T-helper 22 cell (primary cell): ENCODE results near the gene RYR1.
"Not testable (repeated sequence)": the region's sequence is repeated elsewhere in the genome, so short reads cannot be mapped to it uniquely, and the experiment has no call there.

Source experiments
- DNase-seq: peaks from one replicate; pipeline ENCODE4 v3.0.0-alpha.2; 2020; ENCODE audit warnings: low read depth

The RYR1 gene

DNA sequence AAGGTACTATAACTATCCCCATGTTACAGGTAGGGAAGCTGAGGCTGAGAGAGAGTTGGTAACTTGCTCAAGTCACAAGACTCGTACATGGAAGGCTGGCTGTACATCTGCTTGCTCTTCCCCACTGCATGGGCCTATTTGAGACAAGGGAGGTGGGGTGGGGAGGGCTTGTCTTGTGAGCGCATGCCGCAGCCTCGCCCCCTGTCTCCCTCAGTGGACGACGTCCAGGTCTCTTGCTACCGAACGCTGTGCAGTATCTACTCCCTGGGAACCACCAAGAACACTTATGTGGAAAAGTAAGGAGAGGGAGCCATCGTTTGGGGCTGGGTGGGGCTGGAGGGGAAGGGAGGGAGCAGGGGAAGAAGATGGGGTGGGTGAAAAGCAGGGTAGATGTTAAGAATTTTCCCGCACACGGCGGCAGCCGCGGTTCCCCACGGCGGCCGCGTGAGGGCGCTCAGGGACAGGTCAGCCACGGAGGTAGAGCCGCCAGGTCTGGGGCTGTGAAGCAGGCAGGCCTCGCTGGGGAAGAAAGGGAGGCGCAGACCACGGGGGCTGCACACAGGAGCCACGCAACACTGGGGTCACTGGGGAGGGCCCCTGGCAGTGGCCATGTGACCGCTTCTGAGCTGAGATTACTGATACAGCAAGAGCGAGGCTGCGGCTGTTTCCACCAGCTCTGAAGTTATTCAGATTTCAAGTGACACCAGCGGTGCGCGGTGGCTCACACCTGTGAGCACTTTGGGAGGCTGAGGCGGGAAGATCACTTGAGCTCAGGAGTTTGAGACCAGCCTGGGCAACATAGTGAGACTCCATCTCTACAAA lies 81.5 kb downstream of the RYR1 start:
- DNase-seq = peak; percentile 30

DNA sequence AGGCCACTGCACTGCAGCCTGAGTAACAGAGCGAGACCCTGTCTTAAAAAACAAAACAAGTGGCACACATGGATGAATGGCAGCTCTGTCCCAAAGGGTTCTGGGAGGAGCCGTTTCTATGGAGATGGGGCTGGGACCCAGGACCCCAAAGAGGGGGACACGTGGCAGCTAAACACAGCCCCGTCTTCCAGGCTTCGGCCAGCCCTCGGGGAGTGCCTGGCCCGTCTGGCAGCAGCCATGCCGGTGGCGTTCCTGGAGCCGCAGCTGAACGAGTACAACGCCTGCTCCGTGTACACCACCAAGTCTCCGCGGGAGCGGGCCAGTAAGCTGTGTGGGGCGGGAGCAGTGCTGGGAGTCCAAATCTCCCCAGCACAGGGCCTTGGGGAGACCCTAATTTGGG lies 82.4 kb downstream of the RYR1 start:
- DNase-seq = no peak

DNA sequence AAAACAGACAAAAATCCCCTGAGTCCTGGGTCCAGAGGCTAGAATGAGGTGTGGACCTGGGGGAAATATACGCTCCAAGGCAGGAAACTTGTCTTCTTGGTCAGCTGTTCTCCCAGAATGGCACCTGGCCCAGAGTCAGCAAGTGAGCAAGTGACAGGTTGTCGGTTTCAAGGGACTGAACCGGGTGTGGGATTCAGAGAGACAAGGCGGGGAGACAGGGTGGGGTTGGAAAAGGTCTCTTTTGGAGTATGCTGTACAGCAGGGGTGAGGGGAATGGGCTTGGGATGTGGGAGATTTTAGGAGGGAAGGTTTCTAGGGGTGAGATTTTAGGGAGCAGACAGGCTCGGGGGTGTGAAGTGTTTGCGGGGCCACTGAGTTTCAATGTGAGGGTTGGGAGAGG lies 83.3 kb downstream of the RYR1 start:
- no peak for DNase-seq

DNA sequence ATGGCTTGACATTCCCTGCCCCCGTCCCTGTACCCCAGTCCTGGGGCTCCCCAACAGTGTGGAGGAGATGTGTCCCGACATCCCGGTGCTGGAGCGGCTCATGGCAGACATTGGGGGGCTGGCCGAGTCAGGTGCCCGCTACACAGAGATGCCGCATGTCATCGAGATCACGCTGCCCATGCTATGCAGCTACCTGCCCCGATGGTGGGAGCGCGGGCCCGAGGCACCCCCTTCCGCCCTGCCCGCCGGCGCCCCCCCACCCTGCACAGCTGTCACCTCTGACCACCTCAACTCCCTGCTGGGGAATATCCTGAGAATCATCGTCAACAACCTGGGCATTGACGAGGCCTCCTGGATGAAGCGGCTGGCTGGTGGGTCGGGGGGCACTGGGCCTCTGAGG lies 83.8 kb downstream of the RYR1 start:
- DNase-seq = no peak

DNA sequence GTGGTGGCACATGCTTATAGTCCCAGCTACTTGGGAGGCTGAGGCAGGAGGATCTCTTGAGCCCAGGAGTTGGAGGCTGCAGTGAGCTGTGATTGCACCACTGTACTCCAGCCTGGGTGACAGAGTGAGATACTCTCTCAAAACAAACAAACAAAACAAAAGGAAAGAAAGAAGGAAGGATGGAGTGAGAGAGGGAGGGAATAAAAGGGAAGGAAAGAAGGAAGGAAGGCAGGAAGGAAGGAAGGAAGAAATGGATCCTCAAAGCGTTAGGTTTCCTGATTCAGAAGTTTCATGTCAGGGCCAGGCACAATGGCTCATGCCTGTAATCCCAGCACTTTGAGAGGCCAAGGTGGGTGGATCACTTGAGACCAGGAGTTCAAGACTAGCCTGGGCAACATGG lies 84.5 kb downstream of the RYR1 start:
- DNase-seq = not testable (repeated sequence)

DNA sequence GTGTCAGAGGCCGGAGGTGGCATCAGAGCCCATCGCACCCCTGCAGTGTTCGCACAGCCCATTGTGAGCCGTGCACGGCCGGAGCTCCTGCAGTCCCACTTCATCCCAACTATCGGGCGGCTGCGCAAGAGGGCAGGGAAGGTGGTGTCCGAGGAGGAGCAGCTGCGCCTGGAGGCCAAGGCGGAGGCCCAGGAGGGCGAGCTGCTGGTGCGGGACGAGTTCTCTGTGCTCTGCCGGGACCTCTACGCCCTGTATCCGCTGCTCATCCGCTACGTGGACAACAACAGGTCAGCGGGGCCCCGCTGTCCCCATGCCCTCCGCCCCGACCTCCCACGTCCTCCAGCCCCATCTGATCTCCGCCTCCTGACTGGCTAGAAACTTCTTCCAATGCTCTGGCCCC lies 85.7 kb downstream of the RYR1 start:
- DNase-seq = no peak

DNA sequence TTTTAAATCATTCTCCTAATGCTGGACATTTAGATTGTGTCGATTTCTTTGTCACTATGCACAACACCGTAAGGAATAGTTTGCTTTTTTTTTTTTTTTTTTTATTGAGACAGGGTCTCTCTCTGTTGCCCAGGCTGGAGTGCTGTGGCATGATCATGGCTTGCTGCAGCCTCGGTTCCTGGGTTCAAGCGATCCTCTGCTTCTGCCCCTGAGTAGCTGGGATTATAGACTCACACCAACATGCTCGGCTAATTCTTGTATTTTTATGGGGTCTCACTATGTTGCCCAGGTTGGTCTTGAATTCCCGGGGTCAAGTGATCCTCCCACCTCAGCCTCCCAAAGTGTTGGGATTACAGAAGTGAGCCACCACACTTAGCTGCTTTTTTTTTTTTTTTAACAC lies 86.5 kb downstream of the RYR1 start:
- no peak for DNase-seq

DNA sequence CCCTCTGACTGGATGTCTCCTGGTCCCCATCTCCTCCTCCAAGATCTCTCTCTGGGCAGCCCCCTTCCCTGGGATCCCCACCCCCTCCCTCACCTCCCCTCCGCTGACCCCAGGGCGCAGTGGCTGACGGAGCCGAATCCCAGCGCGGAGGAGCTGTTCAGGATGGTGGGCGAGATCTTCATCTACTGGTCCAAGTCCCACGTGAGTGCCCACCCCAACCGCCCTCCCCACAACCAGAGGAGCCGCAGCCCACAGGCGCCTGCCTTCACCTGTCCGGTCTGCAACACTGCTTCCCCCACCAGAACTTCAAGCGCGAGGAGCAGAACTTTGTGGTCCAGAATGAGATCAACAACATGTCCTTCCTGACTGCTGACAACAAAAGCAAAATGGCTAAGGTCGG lies 89.4 kb downstream of the RYR1 start:
- DNase-seq = no peak

DNA sequence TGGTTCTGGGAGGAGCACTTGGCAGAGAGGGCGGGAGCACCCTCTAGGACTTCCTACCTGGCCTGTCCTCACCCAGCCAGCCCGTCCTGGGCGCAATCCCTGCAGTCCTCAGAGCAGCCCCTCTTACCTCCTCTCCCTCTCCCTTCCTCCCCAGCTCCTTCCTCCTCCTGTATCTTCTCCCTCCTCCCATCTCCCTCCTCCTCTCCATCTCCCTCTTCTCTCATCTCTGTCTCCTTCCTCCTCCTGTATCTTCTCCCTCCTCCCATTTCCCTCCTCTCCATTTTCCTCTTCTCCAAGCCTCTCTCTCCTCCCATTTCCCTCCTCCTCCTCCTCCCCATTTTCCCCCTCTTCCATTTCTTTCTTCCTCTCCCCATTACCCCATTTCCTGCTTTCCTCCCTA lies 89.8 kb downstream of the RYR1 start:
- no peak for DNase-seq

DNA sequence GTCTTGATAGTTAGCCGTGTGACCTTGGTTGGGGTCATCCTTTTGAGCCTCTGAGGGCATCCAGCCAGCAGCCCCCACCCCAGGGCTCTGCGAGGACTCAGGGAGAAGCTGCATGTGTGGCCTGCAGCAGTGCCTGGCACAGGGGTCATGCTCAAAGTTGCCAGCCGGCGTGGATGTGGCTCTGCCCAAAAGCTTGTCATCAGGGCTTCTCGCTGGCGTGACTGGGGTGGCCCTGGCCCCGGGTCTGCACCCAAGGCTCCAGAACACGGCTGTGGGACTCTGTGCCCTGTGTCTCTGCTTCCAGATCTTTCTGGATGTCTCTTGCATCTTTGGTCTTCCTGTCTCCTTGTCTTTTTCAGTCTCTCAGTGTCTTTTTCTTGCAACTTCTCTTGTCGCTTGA lies 90.9 kb downstream of the RYR1 start:
- no peak for DNase-seq

DNA sequence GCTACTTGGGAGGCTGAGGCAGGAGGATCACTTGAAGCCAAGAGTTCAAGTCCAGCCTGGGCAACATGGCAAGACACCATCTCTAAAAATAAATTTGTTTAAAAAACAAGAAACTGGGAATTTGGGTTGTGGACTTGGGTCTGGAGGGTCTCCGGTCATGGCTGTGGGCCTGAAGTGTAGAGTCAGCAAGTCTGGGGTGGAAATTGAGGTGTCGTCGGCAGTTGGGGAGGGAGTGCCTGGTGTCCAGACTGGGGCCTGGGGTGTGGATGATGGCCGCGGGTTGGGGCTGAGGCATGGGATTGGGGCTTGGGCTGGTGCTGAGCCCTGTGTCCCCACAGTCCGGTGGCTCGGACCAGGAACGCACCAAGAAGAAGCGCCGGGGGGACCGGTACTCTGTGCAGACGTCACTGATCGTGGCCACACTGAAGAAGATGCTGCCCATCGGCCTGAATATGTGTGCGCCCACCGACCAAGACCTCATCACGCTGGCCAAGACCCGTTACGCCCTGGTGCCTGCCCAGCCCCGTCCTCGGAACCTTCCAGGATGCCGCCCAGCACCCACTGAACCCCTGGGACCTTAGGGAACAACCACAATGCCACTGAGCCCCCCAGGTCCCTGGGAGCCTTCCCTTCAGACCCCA lies 91.6 kb downstream of the RYR1 start:
- no peak for DNase-seq

DNA sequence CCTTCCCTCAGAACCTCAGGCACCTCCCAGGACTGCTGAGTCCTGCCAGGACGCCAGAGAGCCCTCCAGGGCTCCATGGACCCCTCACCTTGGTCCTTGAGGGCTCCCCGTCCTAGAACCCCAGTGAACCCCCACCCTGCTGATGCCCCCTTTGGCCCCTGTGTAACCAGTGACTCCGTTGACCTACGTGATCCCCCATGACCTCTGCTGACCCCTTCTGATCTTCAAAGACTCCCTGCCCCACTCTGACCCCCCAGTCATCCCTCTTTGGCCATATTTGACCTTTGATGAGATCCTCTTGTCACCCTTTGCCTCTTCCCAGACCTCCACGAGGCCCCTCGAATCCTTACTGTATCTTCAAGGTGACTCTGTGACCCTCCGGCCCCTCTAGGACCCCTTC lies 92.9 kb downstream of the RYR1 start:
- no peak for DNase-seq

DNA sequence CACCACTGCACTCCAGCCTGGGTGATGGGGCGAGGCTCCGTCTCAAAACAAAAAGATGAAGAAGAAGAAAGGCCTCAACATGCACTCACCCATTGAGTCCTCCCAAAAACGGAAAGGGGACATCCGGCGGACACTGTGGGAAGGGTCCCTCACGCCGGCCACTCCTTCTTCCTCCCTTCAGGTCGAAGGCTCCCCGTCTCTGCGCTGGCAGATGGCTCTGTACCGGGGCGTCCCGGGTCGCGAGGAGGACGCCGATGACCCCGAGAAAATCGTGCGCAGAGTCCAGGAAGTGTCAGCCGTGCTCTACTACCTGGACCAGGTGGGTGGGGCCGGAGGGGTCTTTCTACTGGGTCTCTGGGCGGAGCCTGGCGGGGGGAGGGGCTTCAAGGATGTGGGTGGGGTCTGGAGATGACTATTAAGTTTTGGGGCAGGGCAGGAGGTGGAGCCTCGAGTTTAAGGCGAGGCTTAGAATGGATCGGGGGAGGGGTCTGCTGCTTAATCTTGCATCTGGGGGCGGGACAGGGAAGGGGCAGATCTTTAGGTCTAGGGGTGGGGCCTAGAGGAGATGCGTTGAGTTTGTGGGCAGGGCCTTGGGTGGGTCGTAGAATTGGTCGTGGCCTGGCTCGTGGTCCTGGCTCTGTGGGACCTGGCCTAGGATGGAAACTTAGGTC lies 94.1 kb downstream of the RYR1 start:
- DNase-seq = no peak

DNA sequence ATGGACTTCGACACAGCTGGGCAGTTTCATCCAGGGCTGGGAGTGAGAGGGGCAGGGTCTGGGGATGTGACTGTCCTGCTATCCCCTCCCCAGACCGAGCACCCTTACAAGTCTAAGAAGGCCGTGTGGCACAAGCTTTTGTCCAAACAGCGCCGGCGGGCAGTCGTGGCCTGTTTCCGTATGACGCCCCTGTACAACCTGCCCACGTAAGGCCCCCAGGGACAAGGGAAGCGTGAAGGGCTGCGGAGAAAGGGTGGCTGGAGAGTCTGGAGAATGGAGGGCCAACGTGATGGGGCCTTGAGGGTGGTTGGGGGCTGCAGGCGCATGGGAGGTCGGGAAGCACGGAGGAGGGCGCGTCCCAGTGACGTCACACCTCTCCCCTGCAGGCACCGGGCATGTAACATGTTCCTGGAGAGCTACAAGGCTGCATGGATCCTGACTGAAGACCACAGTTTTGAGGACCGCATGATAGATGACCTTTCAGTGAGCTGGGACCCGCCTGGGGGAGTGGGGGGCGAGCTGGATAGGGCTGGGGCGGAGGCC lies 94.8 kb downstream of the RYR1 start:
- DNase-seq = no peak

DNA sequence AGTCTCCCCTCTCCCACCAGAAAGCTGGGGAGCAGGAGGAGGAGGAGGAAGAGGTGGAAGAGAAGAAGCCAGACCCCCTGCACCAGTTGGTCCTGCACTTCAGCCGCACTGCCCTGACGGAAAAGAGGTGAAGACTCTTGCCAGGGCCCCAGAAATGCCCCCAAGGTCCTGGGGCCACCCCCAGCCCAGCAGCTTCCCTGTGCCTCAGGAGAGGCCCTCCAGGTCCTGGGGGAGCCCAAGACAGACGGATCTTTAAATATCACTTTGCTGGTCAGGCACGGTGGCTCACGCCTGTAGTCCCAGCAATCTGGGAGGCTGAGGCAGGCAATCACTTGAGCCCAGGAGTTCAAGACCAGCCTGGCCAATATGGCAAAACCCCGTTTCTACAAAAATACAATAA lies 95.4 kb downstream of the RYR1 start:
- DNase-seq = no peak

DNA sequence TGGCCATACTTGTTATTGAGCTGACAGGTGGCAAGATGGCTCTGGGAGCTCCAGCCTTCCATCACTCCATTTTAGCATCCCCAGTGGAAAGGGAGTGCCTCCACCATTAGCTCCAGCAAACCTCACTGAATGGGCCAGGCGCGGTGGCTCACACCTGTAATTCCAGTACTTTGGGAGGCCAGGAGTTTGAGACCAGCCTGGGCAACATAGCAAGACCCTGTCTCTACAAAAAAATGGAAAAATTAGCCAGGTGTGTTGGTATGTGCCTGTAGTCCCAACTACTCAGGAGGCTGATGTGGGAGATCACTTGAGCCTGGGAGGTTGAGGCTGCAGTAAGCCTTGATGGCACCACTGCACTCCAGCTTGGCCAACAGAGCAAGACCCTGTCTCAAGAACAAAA lies 98.0 kb downstream of the RYR1 start:
- no peak for DNase-seq

DNA sequence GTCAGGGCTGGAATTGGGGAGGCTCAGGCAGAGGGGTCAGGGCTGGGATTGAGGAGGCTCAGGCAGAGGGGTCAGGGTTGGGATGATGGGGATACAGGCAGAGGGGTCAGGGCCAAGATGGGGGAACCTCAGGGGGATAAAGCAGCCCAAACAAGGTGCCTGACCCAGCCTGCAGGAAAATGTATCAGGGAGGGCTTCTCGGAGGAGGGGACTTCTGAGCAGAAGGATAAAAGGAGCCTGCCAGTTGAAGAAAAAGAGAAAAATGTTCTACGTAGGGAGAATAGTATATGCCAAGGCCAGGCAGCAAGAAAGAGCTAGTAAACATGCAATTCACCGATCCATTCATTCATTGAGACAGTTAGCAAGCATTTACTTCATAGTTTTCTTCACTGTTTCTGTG lies 99.4 kb downstream of the RYR1 start:
- no peak for DNase-seq

DNA sequence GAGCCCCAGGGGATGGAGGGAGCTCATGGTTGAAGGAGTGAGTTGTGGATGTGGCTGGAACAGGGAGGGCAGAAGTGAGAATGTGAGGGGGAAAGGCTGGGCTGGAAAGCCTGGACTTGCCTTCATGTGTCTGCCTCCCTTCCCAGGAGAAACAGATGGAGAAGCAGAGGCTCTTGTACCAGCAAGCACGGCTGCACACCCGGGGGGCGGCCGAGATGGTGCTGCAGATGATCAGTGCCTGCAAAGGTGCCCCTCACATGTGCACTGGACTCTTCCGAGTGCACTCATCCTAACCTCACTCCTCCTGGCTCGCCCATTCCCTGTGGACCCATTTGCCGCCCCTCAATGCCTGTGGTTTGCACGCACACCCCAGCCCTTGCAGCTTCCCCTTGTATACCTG lies 101.1 kb downstream of the RYR1 start:
- no peak for DNase-seq

DNA sequence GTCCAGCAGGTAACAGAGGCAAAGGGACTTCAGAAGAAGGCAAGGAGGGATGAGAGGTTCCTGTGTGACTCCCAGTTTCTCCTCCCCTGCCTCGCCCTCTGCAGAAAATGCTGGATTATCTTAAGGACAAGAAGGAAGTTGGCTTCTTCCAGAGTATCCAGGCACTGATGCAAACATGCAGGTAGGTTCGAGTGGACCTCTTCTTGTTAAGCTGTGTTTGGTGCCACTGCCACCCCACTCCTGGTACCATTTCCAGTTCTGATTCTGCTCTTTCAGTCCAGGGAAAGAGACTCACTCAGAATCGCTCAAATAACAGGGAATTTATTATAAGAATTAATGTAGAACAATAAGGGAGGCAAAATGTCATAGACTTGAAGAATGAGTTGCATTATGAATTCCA lies 101.7 kb downstream of the RYR1 start:
- no peak for DNase-seq

DNA sequence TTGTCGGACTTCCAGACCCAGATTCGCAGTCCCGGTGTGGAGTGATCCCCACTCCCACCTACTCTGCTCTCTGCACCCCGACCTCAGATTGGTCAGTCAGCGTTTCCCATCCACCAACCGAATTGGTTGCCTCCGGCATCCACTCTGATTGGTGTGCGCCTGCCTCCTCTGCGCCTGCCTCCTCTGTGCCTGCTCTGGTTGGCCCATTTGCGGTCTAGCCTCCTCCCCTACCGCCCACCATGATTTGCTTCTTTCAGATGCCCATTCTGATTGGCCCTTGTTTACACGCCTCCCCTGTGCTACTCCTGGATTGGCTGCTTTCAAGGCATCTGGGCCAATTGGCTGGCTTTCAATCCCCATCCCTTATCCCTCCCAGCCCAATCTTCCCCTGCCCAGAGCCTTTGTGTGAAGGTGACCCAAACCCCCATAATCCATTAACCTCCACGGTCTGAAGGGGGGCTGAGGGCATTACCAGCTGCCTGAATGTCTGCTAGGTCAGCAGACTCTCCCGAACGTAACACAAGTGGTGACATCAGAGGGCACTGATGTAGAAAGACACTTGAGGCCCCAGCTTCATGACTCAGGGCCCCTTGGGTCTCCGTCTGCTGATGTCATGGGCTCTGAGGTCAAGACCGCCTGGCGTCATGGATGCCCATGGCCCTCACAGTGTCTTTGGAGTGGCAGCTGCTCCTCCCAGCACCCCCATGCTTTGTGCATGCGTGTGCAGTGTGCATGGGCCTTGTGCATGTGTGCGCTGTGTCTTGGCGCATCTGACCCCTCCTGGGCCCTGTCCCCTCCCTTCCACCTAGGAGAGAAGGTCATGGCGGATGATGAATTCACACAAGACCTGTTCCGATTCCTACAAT lies 103.8 kb downstream of the RYR1 start:
- no peak for DNase-seq

DNA sequence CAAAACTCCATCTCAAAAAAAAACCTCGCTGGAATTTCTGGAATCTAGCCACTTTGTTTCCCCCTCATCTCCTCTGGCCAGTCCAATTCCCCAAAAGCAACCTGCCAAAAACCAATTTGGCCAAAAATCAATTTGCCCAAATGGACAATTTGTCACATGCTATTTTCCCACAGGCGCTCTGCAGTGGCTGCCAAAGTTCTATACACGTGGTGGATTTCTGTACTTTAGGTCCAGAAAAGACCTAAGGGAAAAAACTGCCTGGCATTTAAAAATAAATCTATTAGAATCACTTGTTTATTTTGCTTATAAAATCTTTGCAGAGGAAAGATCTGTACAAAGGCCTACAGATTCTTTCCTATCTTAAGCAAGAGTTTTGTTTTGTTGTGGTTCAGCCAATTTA lies 104.9 kb downstream of the RYR1 start:
- no peak for DNase-seq
